ENCODE results near the gene ZNF563.
"Not testable (repeated sequence)": the region's sequence is repeated elsewhere in the genome, so short reads cannot be mapped to it uniquely, and the experiment has no call there.

The ZNF563 gene

GRCh38 chr19:12330340-12330739, 3.1 kb downstream of the ZNF563 start:
- DNase-seq = no peak
- peak overlapping the region in 1 of 2 donors; percentile 99 for H3K27ac Mint-ChIP-seq
- no peaks in the 10 kb centered on the region for H3K27me3 Mint-ChIP-seq
- ATAC-seq = no peak
- H3K4me1 Mint-ChIP-seq = peaks cover 62% of the 10 kb centered on the region
- no peaks in the 10 kb centered on the region for H3K9me3 Mint-ChIP-seq
- H3K4me3 Mint-ChIP-seq = peak overlapping the region; percentile 97 to 99

- peaks cover 11% of the 10 kb centered on the region in 2 donors for H3K9me3 Mint-ChIP-seq
- DNase-seq = no peak
- no peak overlapping the region for H3K4me3 Mint-ChIP-seq
- no peak for ATAC-seq
- no peaks in the 10 kb centered on the region for H3K27me3 Mint-ChIP-seq
- H3K27ac Mint-ChIP-seq = no peak overlapping the region
- H3K4me1 Mint-ChIP-seq = peaks cover 46% of the 10 kb centered on the region
These were observed 7.7 kb downstream of the ZNF563 start for GRCh38 chr19:12325690-12326089.

- Mint-ChIP-seq H3K9me3 (peaks cover 36 to 42% of the 10 kb centered on the region in 2 donors), H3K4me3 (no peak overlapping the region), H3K27ac (no peak overlapping the region), H3K4me1 (peaks cover 6% of the 10 kb centered on the region), H3K27me3 (no peaks in the 10 kb centered on the region)
- ATAC-seq (no peak), DNase-seq (no peak)
These were observed 14.5 kb downstream of the ZNF563 start for GRCh38 chr19:12318782-12319413.

- no peak overlapping the region for H3K27ac Mint-ChIP-seq
- H3K4me3 Mint-ChIP-seq = no peak overlapping the region
- DNase-seq (no peak), ATAC-seq (no peak)
- no peaks in the 10 kb centered on the region for H3K27me3 Mint-ChIP-seq
- peaks cover 6% of the 10 kb centered on the region for H3K4me1 Mint-ChIP-seq
- peaks cover 21 to 29% of the 10 kb centered on the region in 2 donors for H3K9me3 Mint-ChIP-seq
These were observed 18.9 kb downstream of the ZNF563 start for GRCh38 chr19:12314553-12314952.

- not testable (repeated sequence) for H3K4me1 Mint-ChIP-seq, ATAC-seq, H3K27ac Mint-ChIP-seq, H3K4me3 Mint-ChIP-seq, DNase-seq, H3K27me3 Mint-ChIP-seq, H3K9me3 Mint-ChIP-seq
These were observed 24.5 kb downstream of the ZNF563 start for GRCh38 chr19:12308891-12309290.

- peak overlapping the region; percentile 100 for H3K4me3 Mint-ChIP-seq
- H3K4me1 Mint-ChIP-seq = peaks cover 42% of the 10 kb centered on the region
- peak overlapping the region; percentile 95 to 98 for H3K27ac Mint-ChIP-seq
- ATAC-seq (peak; percentile 39), DNase-seq (no peak)
- no peaks in the 10 kb centered on the region for H3K9me3 Mint-ChIP-seq
- no peaks in the 10 kb centered on the region for H3K27me3 Mint-ChIP-seq
These were observed 38.2 kb downstream of the ZNF563 start for GRCh38 chr19:12295191-12295590.

- Mint-ChIP-seq H3K27ac (peak within 1 kb of the TSS; percentile 96 to 98), H3K9me3 (no peaks in the 10 kb centered on the region), H3K27me3 (no peaks in the 10 kb centered on the region), H3K4me3 (peak within 1 kb of the TSS; percentile 100), H3K4me1 (peaks cover 49% of the 10 kb centered on the region)
- DNase-seq (peak; percentile 93 to 97), ATAC-seq (peak; percentile 99)
These were observed 38.9 kb downstream of the ZNF563 start, which contains the start of gene ZNF44 for GRCh38 chr19:12294249-12295158. Gene ZNF44 (minus strand): TSS chr19:12294883. CDS start chr19:12294694, 189 bp downstream.

GRCh38 chr19:12293777-12294248, 39.6 kb downstream of the ZNF563 start:
- ATAC-seq (peak; percentile 31), DNase-seq (peak; percentile 57 to 74)
- Mint-ChIP-seq H3K4me1 (peaks cover 55% of the 10 kb centered on the region), H3K27me3 (no peaks in the 10 kb centered on the region), H3K27ac (peak overlapping the region; percentile 96 to 98), H3K9me3 (no peaks in the 10 kb centered on the region), H3K4me3 (peak overlapping the region; percentile 100)

GRCh38 chr19:12289790-12290065, 43.7 kb downstream of the ZNF563 start:
- H3K4me3 Mint-ChIP-seq = peak overlapping the region; percentile 62 to 64
- no peaks in the 10 kb centered on the region for H3K9me3 Mint-ChIP-seq
- peak overlapping the region; percentile 75 to 94 for H3K27ac Mint-ChIP-seq
- ATAC-seq (no peak), DNase-seq (no peak)
- H3K27me3 Mint-ChIP-seq = no peaks in the 10 kb centered on the region
- H3K4me1 Mint-ChIP-seq = peaks cover 58% of the 10 kb centered on the region

GRCh38 chr19:12287958-12288500, 45.4 kb downstream of the ZNF563 start:
- Mint-ChIP-seq H3K4me1 (peaks cover 49% of the 10 kb centered on the region), H3K9me3 (no peaks in the 10 kb centered on the region), H3K27me3 (no peaks in the 10 kb centered on the region), H3K27ac (peak overlapping the region in 1 of 2 donors; percentile 27), H3K4me3 (no peak overlapping the region)
- no peak for DNase-seq
- ATAC-seq = no peak

GRCh38 chr19:12284631-12285030, 48.8 kb downstream of the ZNF563 start:
- H3K27ac Mint-ChIP-seq = no peak overlapping the region
- DNase-seq (no peak), ATAC-seq (no peak)
- H3K4me1 Mint-ChIP-seq = peaks cover 31% of the 10 kb centered on the region
- H3K9me3 Mint-ChIP-seq = peaks cover 0 to 9% of the 10 kb centered on the region in 2 donors
- no peak overlapping the region for H3K4me3 Mint-ChIP-seq
- no peaks in the 10 kb centered on the region for H3K27me3 Mint-ChIP-seq

- Mint-ChIP-seq H3K27ac (no peak overlapping the region), H3K4me1 (peaks cover 31% of the 10 kb centered on the region), H3K27me3 (no peaks in the 10 kb centered on the region), H3K9me3 (peaks cover 0 to 13% of the 10 kb centered on the region in 2 donors), H3K4me3 (no peak overlapping the region)
- ATAC-seq = no peak
- no peak for DNase-seq
These were observed 49.2 kb downstream of the ZNF563 start for GRCh38 chr19:12284226-12284625.

GRCh38 chr19:12278713-12279112, 54.7 kb downstream of the ZNF563 start:
- Mint-ChIP-seq H3K9me3 (peaks cover 30 to 49% of the 10 kb centered on the region in 2 donors), H3K27ac (no peak overlapping the region), H3K27me3 (no peaks in the 10 kb centered on the region), H3K4me1 (peaks cover 25% of the 10 kb centered on the region), H3K4me3 (no peak overlapping the region)
- DNase-seq (no peak), ATAC-seq (no peak)

GRCh38 chr19:12272980-12273901, 60.2 kb downstream of the ZNF563 start:
- no peaks in the 10 kb centered on the region for H3K27me3 Mint-ChIP-seq
- no peak for ATAC-seq
- H3K4me3 Mint-ChIP-seq = no peak overlapping the region
- no peak for DNase-seq
- no peak overlapping the region for H3K27ac Mint-ChIP-seq
- H3K4me1 Mint-ChIP-seq = peaks cover under 1% of the 10 kb centered on the region
- peaks cover 59 to 69% of the 10 kb centered on the region in 2 donors for H3K9me3 Mint-ChIP-seq

- Mint-ChIP-seq H3K4me1 (no peaks in the 10 kb centered on the region), H3K27me3 (no peaks in the 10 kb centered on the region), H3K4me3 (no peak overlapping the region), H3K27ac (no peak overlapping the region), H3K9me3 (peaks cover 57 to 69% of the 10 kb centered on the region in 2 donors)
- DNase-seq = no peak
- no peak for ATAC-seq
These were observed 61.0 kb downstream of the ZNF563 start for GRCh38 chr19:12272386-12272785.

Data from stimulated activated naive CD8-positive, alpha-beta T cell treated with anti-CD3 and anti-CD28 coated beads, Interleukin-15, amount 100 ng/mL, for 72 hours (primary cell).